Skeletal muscle cell (primary cell): ENCODE results near the gene PFKFB3.
A peak's percentile ranks its signal among the peaks of the same experiment; 100 is the strongest.
"Not testable (repeated sequence)": the region's sequence is repeated elsewhere in the genome, so short reads cannot be mapped to it uniquely, and the experiment has no call there.

Source experiments
- DNase-seq: peaks from one replicate; pipeline ENCODE4 v3.0.0-alpha.2; 2010; ENCODE audit warnings: low read depth
- H3K4me3 ChIP-seq: 2 replicates; pipeline ENCODE4 v1.5.1; 2011; ENCODE audit warnings: low read depth, mild to moderate bottlenecking, control low read depth, low read length, moderate library complexity

Gene PFKFB3

GRCh38 chr10:6230315-6230714 lies 27.6 kb downstream of the PFKFB3 start:
- no peak for DNase-seq
- H3K4me3 ChIP-seq, result no peak overlapping the region

- no peak for DNase-seq
- H3K4me3 ChIP-seq, result no peak overlapping the region
Observed at GRCh38 chr10:6231146-6231545, 28.4 kb downstream of the PFKFB3 start.

GRCh38 chr10:6231730-6232129 lies 29.0 kb downstream of the PFKFB3 start:
- no peak overlapping the region for H3K4me3 ChIP-seq
- DNase-seq, result no peak

GRCh38 chr10:6232225-6232807 lies 29.6 kb downstream of the PFKFB3 start:
- no peak for DNase-seq

GRCh38 chr10:6232846-6233724 lies 30.4 kb downstream of the PFKFB3 start:
- H3K4me3 ChIP-seq, result no peak overlapping the region
- no peak for DNase-seq

More at GRCh38 chr10:6232225-6232807, 29.6 kb downstream of the PFKFB3 start:
- H3K4me3 ChIP-seq, result no peak overlapping the region

GRCh38 chr10:6233725-6234277 lies 31.1 kb downstream of the PFKFB3 start:
- no peak overlapping the region for H3K4me3 ChIP-seq
- no peak for DNase-seq

- H3K4me3 ChIP-seq, result no peak overlapping the region
- DNase-seq, result no peak
Observed at GRCh38 chr10:6234371-6234770, 31.6 kb downstream of the PFKFB3 start.

GRCh38 chr10:6236349-6237198 lies 33.8 kb downstream of the PFKFB3 start:
- no peak for DNase-seq
- H3K4me3 ChIP-seq, result no peak overlapping the region

- no peak overlapping the region for H3K4me3 ChIP-seq
- DNase-seq, result no peak
Observed at GRCh38 chr10:6237199-6237530, 34.4 kb downstream of the PFKFB3 start.

GRCh38 chr10:6238587-6239212 lies 36.0 kb downstream of the PFKFB3 start:
- H3K4me3 ChIP-seq, DNase-seq: not testable (repeated sequence)

- peak; percentile 92 for DNase-seq
- H3K4me3 ChIP-seq, result no peak overlapping the region
Observed at GRCh38 chr10:6239213-6239991, 36.7 kb downstream of the PFKFB3 start.

GRCh38 chr10:6240254-6240653 lies 37.5 kb downstream of the PFKFB3 start:
- DNase-seq, result no peak
- no peak overlapping the region for H3K4me3 ChIP-seq

GRCh38 chr10:6242089-6242488 lies 39.4 kb downstream of the PFKFB3 start:
- DNase-seq, result no peak
- H3K4me3 ChIP-seq, result no peak overlapping the region

GRCh38 chr10:6244510-6244909 lies 41.8 kb downstream of the PFKFB3 start:
- no peak overlapping the region for H3K4me3 ChIP-seq
- DNase-seq, result no peak

- H3K4me3 ChIP-seq, result no peak overlapping the region
- no peak for DNase-seq
Observed at GRCh38 chr10:6247041-6247712, 44.4 kb downstream of the PFKFB3 start.

- H3K4me3 ChIP-seq, DNase-seq: not testable (repeated sequence)
Observed at GRCh38 chr10:6248908-6249307, 46.2 kb downstream of the PFKFB3 start.

GRCh38 chr10:6249698-6250097 lies 47.0 kb downstream of the PFKFB3 start:
- H3K4me3 ChIP-seq, result no peak overlapping the region
- DNase-seq, result no peak

- no peak overlapping the region for H3K4me3 ChIP-seq
- no peak for DNase-seq
Observed at GRCh38 chr10:6250745-6251144, 48.0 kb downstream of the PFKFB3 start.
